Liver (tissue), 9 donors: ENCODE data around the gene NEUROD1. TPM values are rescaled to one million over a fixed set of nuclear protein-coding genes. Genes with fewer than 3 reads are reported as not detected.

Experiments used
- DNase-seq: peaks from one replicate; pipeline ENCODE4 v3.0.0-alpha.2; 2017; ENCODE audit warnings: low spot score
- H3K27ac ChIP-seq, 2 donors: one replicate each; pipeline ENCODE4 v1.7.0; 2013; ENCODE audit warnings: inconsistent platforms in 2 of 2, low read length in 2 of 2, control low read depth in 1 of 2, low read depth in 1 of 2, mild to moderate bottlenecking in 1 of 2
- H3K27me3 ChIP-seq, 4 donors: one replicate each; pipeline versions ENCODE4 v1.6.1 to v1.7.0; 2013; ENCODE audit warnings: low read length in 3 of 4, inconsistent platforms in 1 of 4, mild to moderate bottlenecking in 1 of 4, moderate library complexity in 1 of 4; ENCODE audit not compliant: control insufficient read depth in 4 of 4, insufficient read depth in 4 of 4
- H3K36me3 ChIP-seq, 4 donors: one replicate each; pipeline versions ENCODE4 v1.6.1 to v1.7.0; 2013; ENCODE audit warnings: low read length in 3 of 4, mild to moderate bottlenecking in 3 of 4, low read depth in 1 of 4, moderate library complexity in 1 of 4; ENCODE audit not compliant: control insufficient read depth in 4 of 4, insufficient read depth in 3 of 4
- H3K4me1 ChIP-seq, 4 donors: one replicate each; pipeline versions ENCODE4 v1.6.1 to v1.7.0; 2013; ENCODE audit warnings: low read length in 3 of 4, mild to moderate bottlenecking in 3 of 4, moderate library complexity in 1 of 4; ENCODE audit not compliant: control insufficient read depth in 4 of 4, insufficient read depth in 4 of 4
- H3K4me3 ChIP-seq, 3 donors: one replicate each; pipeline versions ENCODE4 v1.6.1 to v1.7.0; 2013; ENCODE audit warnings: low read length in 3 of 3, control low read depth in 1 of 3, low read depth in 1 of 3, mild to moderate bottlenecking in 1 of 3
- H3K9ac ChIP-seq, 2 donors: one replicate each; pipeline ENCODE4 v1.7.0; 2013; ENCODE audit warnings: low read length in 2 of 2, mild to moderate bottlenecking in 2 of 2, moderate library complexity in 2 of 2, control low read depth in 1 of 2, low read depth in 1 of 2
- H3K9me3 ChIP-seq, 4 donors: one replicate each; pipeline versions ENCODE4 v1.6.1 to v1.7.0; 2013; ENCODE audit warnings: low read length in 3 of 4; ENCODE audit not compliant: control insufficient read depth in 4 of 4
- ATF3 ChIP-seq: IDR thresholded peaks from 2 replicates; pipeline ENCODE4 v1.6.1; 2016; ENCODE audit warnings: antibody characterized with exemption
- CTCF ChIP-seq: fragments of 150-350 bp; IDR thresholded peaks from 2 replicates; pipeline ENCODE4 v1.5.1; 2017; ENCODE audit warnings: improper control_type of control experiment, low read depth, low read length; ENCODE audit not compliant: missing input control
- EGR1 ChIP-seq, 2 donors: IDR thresholded peaks; 2 replicates each; pipeline ENCODE4 v1.6.1; 2016 to 2018; ENCODE audit warnings: antibody characterized with exemption in 2 of 2, low read depth in 2 of 2
- FOXA1 ChIP-seq: IDR thresholded peaks from 2 replicates; pipeline ENCODE4 v1.6.1; 2016; ENCODE audit warnings: antibody characterized with exemption
- GABPA ChIP-seq, 2 donors: IDR thresholded peaks in 1 of 2; conservative IDR thresholded peaks in 1 of 2; 2 replicates each; pipeline ENCODE4 v1.6.1; 2016; ENCODE audit warnings: antibody characterized with exemption in 2 of 2, mild to moderate bottlenecking in 1 of 2, moderate library complexity in 1 of 2
- HNF4A ChIP-seq, 2 donors: conservative IDR thresholded peaks; 2 replicates each; pipeline ENCODE4 v1.6.1; 2016; ENCODE audit warnings: antibody characterized with exemption in 2 of 2, mild to moderate bottlenecking in 2 of 2
- JUND ChIP-seq, 2 donors: IDR thresholded peaks; 2 replicates each; pipeline ENCODE4 v1.6.1; 2016; ENCODE audit warnings: antibody characterized with exemption in 2 of 2
- MAX ChIP-seq: IDR thresholded peaks from 2 replicates; pipeline ENCODE4 v1.6.1; 2016; ENCODE audit warnings: antibody characterized with exemption
- NR2F2 ChIP-seq: IDR thresholded peaks from 2 replicates; pipeline ENCODE4 v1.6.1; 2016; ENCODE audit warnings: antibody characterized with exemption
- RAD21 ChIP-seq, 2 donors: IDR thresholded peaks; 2 replicates each; pipeline ENCODE4 v1.6.1; 2016; ENCODE audit warnings: antibody characterized with exemption in 2 of 2, mild to moderate bottlenecking in 2 of 2
- REST ChIP-seq: IDR thresholded peaks from 2 replicates; pipeline ENCODE4 v1.6.1; 2016; ENCODE audit warnings: antibody characterized with exemption, mild to moderate bottlenecking
- RXRA ChIP-seq, 2 donors: IDR thresholded peaks; 2 replicates each; pipeline ENCODE4 v1.6.1; 2017 to 2018; ENCODE audit warnings: antibody characterized with exemption in 2 of 2, mild to moderate bottlenecking in 1 of 2
- SP1 ChIP-seq: IDR thresholded peaks from 2 replicates; pipeline ENCODE4 v1.6.1; 2018; ENCODE audit warnings: antibody characterized with exemption, mild to moderate bottlenecking
- TAF1 ChIP-seq: conservative IDR thresholded peaks from 2 replicates; pipeline ENCODE4 v1.6.1; 2016; ENCODE audit warnings: antibody characterized with exemption, mild to moderate bottlenecking
- YY1 ChIP-seq: IDR thresholded peaks from 2 replicates; pipeline ENCODE4 v1.6.1; 2016; ENCODE audit warnings: antibody characterized with exemption, mild to moderate bottlenecking
- ZBTB33 ChIP-seq: IDR thresholded peaks from 2 replicates; pipeline ENCODE4 v1.6.1; 2016; ENCODE audit warnings: antibody characterized with exemption
- WGBS: extraction: QIAGEN DNeasy Blood & Tissue Kit; methylation state at CpG from one replicate; pipeline ENCODE4 v1.1.7; 2013; 5-methylcytosine and 5-hydroxymethylcytosine counted together
- polyA plus RNA-seq, 2 donors: library from polyadenylated mRNA; stranded (reverse) in 1 of 2; unstranded in 1 of 2; fragments of 200-250 nt in 1 of 2; fragments of >200 nt in 1 of 2; fragmentation: Nextera tagmentation in 1 of 2; extraction: Ambion mirVana in 1 of 2; gene quantifications; one replicate each; pipeline versions ENCODE4 v1.2.1 to v1.2.3, GENCODE V29; 2013 to 2015
- total RNA-seq, 2 donors: library from RNA; depleted of rRNA; stranded (reverse); fragments of >200 nt; gene quantifications; one replicate each; pipeline ENCODE4 v1.2.3, GENCODE V29; 2014
- donor health status: healthy.
- donor health status: healthy.
- donor health status: healthy.
- donor health status: healthy.
- donor health status: healthy.

NEUROD1 gene
- total and polyA plus RNA-seq, 4 donors: not detected

GRCh38 chr2:181656450-181657291 lies 23.6 kb downstream of the NEUROD1 start, which contains the start of gene CERKL:
TSS of gene CERKL (minus strand) at chr2:181657105. CDS start at chr2:181657006, 99 bp downstream.
- peaks cover 0 to 5% (median 2%) of the 10 kb centered on the region in 4 donors for H3K27me3 ChIP-seq
- no peak within 1 kb of the TSS for H3K27ac ChIP-seq
- H3K9ac ChIP-seq: no peak within 1 kb of the TSS
- TF ChIP-seq REST (no peak), NR2F2 (no peak), TAF1 (no peak), RXRA (IDR thresholded peaks at IDR 0.05) (no peak), HNF4A (conservative IDR thresholded peaks at IDR 0.05) (no peak)
- peak within 1 kb of the TSS in 1 of 3 donors; percentile 58 for H3K4me3 ChIP-seq
- no peaks in the 10 kb centered on the region for H3K9me3 ChIP-seq
- WGBS: 4% methylated on average over 70 of the region's 70 CpGs
- no peaks in the 10 kb centered on the region for H3K36me3 ChIP-seq
- peak; percentile 40 for DNase-seq
- peaks cover 0 to 12% (median 8%) of the 10 kb centered on the region in 4 donors for H3K4me1 ChIP-seq

- no peaks in the 10 kb centered on the region for H3K36me3 ChIP-seq
- no peak for DNase-seq
- TF ChIP-seq SP1 (no peak), YY1 (no peak), GABPA (IDR thresholded peaks at IDR 0.05 in 1 of 2, conservative IDR thresholded peaks at IDR 0.05 in 1 of 2) (no peak), REST (no peak), RAD21 (IDR thresholded peaks at IDR 0.05) (no peak), NR2F2 (no peak), ATF3 (no peak), EGR1 (IDR thresholded peaks at IDR 0.05; ENCODE audit: low read depth in 2 of 2) (no peak), FOXA1 (no peak), MAX (no peak), CTCF (no peak), ZBTB33 (no peak), JUND (IDR thresholded peaks at IDR 0.05) (no peak)
- 69% methylated on average over 7 of the region's 7 CpGs for WGBS
- no peak overlapping the region for H3K27ac ChIP-seq
- no peak overlapping the region for H3K9ac ChIP-seq
- no peaks in the 10 kb centered on the region for H3K9me3 ChIP-seq
- peaks cover 0 to 12% (median 8%) of the 10 kb centered on the region in 4 donors for H3K4me1 ChIP-seq
- H3K27me3 ChIP-seq: peaks cover 0 to 7% (median 2%) of the 10 kb centered on the region in 4 donors
- no peak overlapping the region for H3K4me3 ChIP-seq
These were observed 24.8 kb downstream of the NEUROD1 start for GRCh38 chr2:181655519-181655918.
